SW480 (cell line): Measurements from ENCODE around the gene ZCCHC7.
A peak's percentile ranks its signal among the peaks of the same experiment; 100 is the strongest.
"Not testable (repeated sequence)": the region's sequence is repeated elsewhere in the genome, so short reads cannot be mapped to it uniquely, and the experiment has no call there.

Experiments used
- DNase-seq: peaks from one replicate; pipeline ENCODE4 v3.0.0-alpha.2; 2016; ENCODE audit warnings: low spot score

The ZCCHC7 gene

GRCh38 chr9:37120843-37121335, 515 bp downstream of the ZCCHC7 start:
- peak; percentile 9 for DNase-seq

GRCh38 chr9:37121881-37122280, 1.5 kb downstream of the ZCCHC7 start:
- no peak for DNase-seq

GRCh38 chr9:37126214-37126788, 5.9 kb downstream of the ZCCHC7 start:
- DNase-seq: no peak

- DNase-seq: no peak
Observed at GRCh38 chr9:37127018-37127417, 6.6 kb downstream of the ZCCHC7 start.

GRCh38 chr9:37128051-37128450, 7.7 kb downstream of the ZCCHC7 start:
- DNase-seq: no peak

- no peak for DNase-seq
Observed at GRCh38 chr9:37134166-37134565, 13.8 kb downstream of the ZCCHC7 start.

- no peak for DNase-seq
Observed at GRCh38 chr9:37141015-37141414, 20.6 kb downstream of the ZCCHC7 start.

GRCh38 chr9:37144762-37145161, 24.4 kb downstream of the ZCCHC7 start:
- no peak for DNase-seq

- DNase-seq: no peak
Observed at GRCh38 chr9:37146410-37146809, 26.0 kb downstream of the ZCCHC7 start.

GRCh38 chr9:37148181-37148580, 27.8 kb downstream of the ZCCHC7 start:
- DNase-seq: no peak

GRCh38 chr9:37149666-37150308, 29.4 kb downstream of the ZCCHC7 start:
- no peak for DNase-seq

- DNase-seq: no peak
Observed at GRCh38 chr9:37150415-37150814, 30.0 kb downstream of the ZCCHC7 start.

- DNase-seq: no peak
Observed at GRCh38 chr9:37151812-37152211, 31.4 kb downstream of the ZCCHC7 start.

GRCh38 chr9:37152365-37152764, 32.0 kb downstream of the ZCCHC7 start:
- DNase-seq: no peak

- no peak for DNase-seq
Observed at GRCh38 chr9:37155601-37156000, 35.2 kb downstream of the ZCCHC7 start.

- DNase-seq: no peak
Observed at GRCh38 chr9:37156205-37156604, 35.8 kb downstream of the ZCCHC7 start.

- DNase-seq: peak; percentile 16
Observed at GRCh38 chr9:37156781-37157356, 36.5 kb downstream of the ZCCHC7 start.

- DNase-seq: no peak
Observed at GRCh38 chr9:37157726-37158377, 37.5 kb downstream of the ZCCHC7 start.

- no peak for DNase-seq
Observed at GRCh38 chr9:37163299-37163698, 42.9 kb downstream of the ZCCHC7 start.

GRCh38 chr9:37164335-37164734, 44.0 kb downstream of the ZCCHC7 start:
- not testable (repeated sequence) for DNase-seq

GRCh38 chr9:37165644-37166043, 45.3 kb downstream of the ZCCHC7 start:
- no peak for DNase-seq

GRCh38 chr9:37167456-37168047, 47.2 kb downstream of the ZCCHC7 start:
- DNase-seq: no peak

GRCh38 chr9:37172557-37172956, 52.2 kb downstream of the ZCCHC7 start:
- no peak for DNase-seq
